OCI-LY3 (cell line): ENCODE measurements around the gene LRGUK.

Experiments
- EZH2phosphoT487 ChIP-seq: fragments of 200-600 bp; shearing (Covaris generic); IDR thresholded peaks from 2 replicates; pipeline ENCODE4 v1.6.1; 2018; ENCODE audit warnings: antibody characterized with exemption, mixed run types, low read depth
- TF ChIP-seq, protein P1 (sequence below): fragments of 200-600, 300-600 bp; sonication (generic); IDR thresholded peaks from 2 replicates; pipeline ENCODE4 v1.5.1; 2014; ENCODE audit warnings: antibody characterized with exemption, low read length, low read depth

DNA sequence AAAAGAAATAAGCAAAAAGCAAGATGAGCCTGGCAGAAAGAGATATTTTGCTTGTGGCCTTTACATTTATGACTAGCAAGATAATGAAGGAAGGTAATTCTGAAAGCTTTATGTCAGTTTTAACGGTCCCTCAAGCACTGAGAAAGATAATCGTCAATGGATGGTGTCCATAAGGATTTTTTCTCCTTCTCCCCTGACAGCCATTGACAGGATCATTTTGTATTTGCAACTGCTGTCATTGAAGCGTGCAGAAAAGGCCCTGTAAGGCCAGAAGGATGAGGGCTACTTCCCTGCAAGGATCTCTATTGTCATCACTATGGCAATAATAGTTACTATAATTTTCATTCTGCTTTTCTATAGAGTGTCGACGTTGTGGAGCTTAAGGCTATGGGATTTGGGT, 994 bp upstream of the LRGUK start:
- TF ChIP-seq, protein P1, sequence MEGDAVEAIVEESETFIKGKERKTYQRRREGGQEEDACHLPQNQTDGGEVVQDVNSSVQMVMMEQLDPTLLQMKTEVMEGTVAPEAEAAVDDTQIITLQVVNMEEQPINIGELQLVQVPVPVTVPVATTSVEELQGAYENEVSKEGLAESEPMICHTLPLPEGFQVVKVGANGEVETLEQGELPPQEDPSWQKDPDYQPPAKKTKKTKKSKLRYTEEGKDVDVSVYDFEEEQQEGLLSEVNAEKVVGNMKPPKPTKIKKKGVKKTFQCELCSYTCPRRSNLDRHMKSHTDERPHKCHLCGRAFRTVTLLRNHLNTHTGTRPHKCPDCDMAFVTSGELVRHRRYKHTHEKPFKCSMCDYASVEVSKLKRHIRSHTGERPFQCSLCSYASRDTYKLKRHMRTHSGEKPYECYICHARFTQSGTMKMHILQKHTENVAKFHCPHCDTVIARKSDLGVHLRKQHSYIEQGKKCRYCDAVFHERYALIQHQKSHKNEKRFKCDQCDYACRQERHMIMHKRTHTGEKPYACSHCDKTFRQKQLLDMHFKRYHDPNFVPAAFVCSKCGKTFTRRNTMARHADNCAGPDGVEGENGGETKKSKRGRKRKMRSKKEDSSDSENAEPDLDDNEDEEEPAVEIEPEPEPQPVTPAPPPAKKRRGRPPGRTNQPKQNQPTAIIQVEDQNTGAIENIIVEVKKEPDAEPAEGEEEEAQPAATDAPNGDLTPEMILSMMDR: no peak
- no peak for TF ChIP-seq EZH2phosphoT487
